Amniotic epithelial cell (primary cell): Measurements from ENCODE around the gene CSNK1D.

Experiments used
- DNase-seq: peaks from one replicate; pipeline ENCODE4 v3.0.0-alpha.2; 2010; ENCODE audit warnings: low read depth

CSNK1D gene

GRCh38 chr17:82310877-82311276 is 37.4 kb upstream of the CSNK1D start:
- no peak for DNase-seq

DNA sequence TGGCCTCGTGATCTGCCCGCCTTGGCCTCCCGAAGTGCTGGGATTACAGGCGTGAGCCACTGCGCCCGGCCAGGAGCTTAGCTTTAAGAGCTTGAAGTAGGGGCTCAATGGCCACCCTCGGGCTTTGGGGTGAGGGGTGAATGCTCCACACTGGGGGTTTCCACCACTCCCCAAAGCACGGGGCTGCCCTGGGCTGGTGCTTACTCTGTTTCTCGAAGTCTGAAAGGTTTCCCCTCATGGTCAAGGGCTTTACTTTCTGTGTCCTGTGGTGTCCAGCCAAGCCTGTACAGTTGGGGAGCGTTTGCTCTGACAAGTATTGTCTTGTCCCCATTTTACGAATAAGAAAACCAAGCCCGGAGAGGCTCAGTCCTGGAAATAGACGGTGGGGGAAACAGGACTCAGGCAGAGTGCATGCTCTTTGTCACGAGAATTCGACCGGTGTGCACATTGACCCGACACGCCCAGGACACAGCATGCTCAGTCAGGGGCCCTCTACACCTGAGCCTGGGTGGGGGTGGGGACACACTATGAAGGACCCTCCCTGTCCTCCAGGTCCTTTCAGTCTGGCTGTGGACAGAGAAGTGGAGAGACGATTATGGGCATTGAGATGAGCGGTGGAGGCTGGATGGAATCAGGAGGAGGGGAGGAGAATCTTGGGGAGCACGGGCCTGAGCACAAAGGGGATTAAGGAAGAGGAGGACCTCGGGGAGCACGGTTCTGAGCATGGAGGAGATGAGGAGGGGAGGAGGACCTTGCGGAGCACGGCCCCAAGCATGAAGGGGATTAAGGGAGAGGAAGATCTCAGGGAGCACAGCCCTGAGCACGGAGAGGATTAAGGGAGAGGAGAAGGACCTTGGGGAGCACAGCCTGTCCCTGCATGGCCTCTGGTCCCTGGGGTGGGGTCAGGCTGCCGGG is 36.4 kb upstream of the CSNK1D start:
- DNase-seq = no peak

DNA sequence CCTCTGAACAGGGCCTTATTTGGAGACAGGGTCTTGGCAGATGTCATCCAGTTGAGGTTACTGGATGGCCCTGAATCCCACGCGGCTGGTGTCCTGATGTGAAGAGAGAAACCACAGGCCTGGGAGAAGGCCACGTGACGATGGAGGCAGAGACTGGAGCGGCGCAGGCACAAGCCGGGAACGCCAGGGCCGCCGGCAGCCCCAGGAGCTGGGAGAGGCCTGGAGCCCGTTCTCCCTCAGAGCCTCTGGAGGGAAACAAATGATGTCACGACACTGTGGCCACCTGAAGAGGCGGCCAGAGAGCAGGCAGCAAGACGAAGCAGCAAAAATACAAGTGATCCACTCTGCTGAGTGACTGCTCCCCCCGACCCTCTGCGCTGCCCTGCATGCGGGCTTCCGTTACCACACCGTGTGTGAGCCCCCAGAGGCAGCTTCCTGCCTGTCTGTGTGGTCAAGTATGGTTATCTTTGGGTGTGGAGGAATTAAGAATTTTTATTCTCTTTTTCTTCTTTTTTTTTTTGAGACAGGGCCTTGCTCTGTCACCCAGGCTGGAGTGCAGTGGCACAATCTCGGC is 32.3 kb upstream of the CSNK1D start:
- no peak for DNase-seq

DNA sequence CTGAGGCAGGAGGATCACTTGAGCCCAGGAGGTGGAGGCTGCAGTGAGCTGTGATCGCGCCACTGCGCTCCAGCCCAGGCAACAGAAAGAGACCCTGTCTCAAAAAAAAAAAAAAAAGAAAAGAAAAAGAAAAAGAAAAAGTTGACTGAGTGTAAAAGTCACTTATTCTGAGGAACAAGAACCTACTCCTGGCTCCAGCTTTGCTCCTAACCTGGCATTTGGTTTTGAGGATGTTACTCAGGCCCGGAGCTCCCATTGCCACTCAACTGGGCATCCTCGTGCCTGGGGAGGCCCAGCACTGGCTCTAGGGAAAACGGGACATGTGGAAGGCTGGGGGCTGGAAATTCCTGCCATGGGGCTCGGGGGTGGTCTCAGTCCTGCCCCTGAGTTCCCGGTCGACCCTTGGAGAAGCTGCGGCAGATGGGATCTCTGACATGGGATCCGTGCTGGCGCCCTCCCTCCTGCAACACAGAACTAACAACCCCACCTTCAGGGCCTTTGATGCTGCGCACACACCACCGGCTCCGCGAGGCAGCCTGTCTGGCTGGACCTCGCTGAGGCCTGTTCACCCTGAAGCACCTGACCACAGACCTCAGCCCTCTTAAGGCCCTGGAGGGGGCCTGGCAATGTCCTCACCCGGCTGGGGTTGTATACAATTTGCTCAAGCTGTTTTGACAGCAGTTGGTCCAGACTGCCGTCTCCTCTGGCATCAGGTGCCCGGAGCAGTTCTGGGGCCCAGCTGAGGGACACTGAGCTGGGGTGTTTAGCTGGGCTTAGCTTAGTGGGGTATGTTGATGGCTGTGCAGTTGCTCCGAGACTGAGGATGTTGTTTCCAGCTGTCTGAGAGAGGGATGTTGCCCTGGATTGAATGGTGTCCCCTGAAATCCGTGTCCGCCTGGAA is 31.6 kb upstream of the CSNK1D start:
- DNase-seq = no peak

DNA sequence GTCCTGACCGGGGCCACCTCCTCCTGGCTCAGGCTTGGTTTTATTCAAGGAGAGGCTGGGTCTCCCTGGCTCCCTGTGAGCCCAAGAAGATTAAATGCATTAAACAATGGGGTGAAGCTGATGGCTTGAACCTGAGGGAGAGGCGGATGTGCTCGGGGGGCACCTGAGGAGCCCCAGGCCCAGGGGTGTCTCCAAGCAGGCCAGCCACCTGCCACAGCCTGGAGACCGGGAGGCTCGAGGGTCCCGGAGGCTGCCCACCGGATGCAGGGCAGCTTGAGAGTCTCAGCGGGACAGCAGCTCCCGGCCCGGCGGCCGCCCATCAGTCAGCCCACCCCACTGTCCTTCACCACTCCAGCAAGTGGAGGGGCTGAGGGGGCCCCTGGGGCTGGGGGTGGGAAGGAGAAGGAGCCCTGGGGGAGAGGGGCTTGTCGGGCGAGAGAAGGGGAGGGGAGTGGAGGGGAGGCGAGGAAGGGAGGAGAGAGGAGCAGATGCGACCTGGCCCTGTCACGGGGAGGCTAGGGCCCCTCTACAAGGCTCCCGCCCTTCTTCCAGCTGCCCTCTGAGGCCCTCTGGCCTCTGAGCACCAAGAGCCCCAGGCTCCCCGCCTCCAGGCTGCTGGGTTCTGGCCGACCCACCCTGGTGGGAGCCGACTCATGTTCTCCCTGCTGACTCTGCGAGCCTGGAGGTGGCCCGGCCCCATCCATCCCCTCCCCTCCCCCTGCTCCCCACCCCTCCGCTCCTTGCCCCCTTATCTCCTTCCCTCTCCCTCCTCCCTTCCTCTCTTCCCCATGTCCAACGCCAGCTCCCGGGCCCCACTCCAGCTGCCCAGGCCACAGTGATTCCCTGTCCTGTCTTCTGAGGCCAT is 30.7 kb upstream of the CSNK1D start:
- DNase-seq = peak; percentile 48

DNA sequence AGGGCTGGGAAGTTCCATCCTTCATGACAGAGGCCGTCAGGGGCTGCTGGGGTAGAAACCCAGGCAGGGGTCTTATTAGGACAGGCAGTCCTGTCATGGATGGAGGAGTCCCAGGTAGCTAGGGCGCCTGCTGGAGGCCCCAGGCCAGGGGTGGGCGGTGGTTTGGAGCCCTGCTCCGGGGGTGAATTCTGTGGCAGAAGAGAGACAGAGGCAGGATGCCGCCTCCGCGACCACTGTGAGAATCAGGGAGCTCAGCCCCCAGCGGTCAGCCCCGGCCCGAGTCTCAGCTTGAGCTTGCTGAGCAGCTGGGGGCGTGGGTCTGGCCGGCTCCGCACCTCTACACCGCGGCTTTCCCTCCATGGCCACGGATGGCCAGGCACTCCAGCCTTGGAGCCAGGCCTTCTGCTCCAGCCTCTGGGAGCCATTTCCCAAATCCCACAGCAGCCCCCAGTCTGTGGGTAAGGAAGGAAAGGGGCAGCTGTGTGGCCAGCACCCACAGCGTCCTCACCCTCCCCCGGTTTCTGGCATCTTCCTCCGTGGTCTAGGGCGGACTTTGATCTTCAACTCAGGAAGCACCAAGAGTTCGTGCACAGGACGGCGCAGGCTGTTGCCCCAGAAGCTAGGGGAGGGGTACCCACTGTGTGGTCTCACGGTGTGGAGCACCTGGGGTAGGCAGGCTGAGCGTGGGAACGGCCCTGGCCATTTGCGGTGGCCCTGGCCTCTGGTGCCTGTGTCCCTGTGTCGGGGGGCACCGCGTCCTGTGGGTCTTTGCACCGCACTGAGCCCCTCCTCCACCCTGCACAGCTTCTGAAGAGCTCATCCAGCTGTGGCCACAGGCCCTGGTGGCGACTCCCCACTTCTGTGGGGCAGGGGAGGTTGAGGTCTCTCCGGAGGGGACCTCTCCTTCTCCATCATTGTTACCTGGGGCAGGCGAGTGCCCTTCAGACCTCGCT is 29.8 kb upstream of the CSNK1D start:
- no peak for DNase-seq

DNA sequence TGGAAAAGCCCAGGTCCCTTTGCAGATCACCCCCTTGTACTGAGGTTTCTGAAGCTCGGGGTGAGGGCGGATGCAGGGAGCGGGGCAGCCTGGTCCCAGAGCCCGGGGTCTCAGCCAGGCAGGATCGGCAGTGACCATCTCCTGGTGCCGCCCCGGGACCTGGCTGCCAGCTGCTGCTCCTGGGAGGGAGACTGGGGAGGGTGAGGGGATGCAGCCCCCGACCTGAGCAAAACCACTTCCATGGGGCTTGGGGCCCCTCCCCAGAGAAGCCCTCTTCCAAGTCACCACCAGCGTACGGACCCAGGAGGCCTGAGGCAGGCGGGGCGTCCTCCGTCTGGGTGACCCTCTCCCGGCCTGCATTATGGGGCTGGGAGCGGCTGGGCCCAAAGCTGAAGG is 29.1 kb upstream of the CSNK1D start:
- no peak for DNase-seq

DNA sequence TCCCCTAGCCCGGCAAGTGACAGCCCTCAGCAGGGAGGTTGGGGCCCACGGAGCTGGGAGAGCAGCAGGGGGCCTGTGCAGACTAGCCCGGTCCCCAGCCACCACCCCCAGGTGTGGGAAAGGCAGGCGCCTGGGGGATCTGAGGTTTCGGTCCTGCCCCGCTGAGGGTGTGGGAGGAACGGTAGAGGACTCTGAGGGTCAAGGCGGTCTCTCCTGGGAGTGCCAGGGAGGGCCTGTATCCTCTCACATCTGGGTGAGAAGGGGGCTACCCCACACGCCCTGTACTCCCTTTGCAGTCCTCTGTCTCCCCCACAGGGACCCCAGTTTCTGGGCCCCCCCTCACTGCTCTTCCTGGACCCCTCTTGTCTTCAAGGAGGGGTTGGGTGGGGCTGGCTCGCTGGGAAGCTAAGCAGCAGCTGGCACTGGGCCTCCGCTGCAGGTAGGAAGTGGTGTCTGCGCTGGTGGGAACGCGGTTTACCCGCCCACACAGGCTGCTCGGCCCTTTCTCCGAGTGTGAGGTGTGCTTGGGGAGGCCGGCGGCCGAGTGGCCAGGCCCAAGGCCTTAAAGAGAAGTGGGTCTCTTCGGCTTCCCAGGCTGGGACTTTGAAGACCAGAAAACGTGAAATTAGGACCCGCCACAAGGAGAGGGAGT is 28.5 kb upstream of the CSNK1D start:
- DNase-seq = peak; percentile 31

DNA sequence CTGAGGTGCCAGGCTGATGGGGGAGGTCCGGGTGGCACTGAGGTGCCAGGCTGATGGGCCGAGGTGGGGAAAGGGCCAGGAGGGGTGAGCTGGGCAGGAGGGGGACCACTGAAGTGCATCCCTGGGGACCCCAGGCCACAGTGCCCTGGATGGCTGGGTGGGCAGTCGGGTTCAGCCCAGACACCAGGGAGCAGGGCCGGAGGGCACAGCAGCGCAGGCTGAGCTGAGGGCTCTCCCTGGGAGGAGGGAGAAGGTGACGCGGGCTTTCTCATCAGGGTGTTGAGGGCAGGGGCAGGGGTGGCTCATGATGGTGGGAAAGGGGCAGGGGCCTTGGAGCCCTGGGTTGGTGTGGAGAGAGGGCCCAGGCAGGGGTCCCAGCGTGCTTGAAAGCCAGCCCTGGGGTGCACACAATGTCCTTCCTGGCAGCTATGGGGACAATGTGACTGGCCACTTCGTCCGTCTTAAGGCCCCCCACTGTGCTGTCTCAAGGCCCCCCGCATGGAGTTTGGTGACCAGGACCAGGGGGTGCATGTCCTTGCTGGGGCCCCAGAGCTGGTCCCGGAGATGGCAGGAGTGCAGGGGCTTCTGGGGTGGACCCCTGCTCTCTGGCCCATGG is 27.9 kb upstream of the CSNK1D start:
- no peak for DNase-seq

- DNase-seq = peak; percentile 46
Measured at GRCh38 chr17:82300707-82301270, 27.3 kb upstream of the CSNK1D start.

- no peak for DNase-seq
Measured at GRCh38 chr17:82300228-82300627, 26.7 kb upstream of the CSNK1D start.

- DNase-seq = no peak
Measured at GRCh38 chr17:82299452-82299851, 26.0 kb upstream of the CSNK1D start.

DNA sequence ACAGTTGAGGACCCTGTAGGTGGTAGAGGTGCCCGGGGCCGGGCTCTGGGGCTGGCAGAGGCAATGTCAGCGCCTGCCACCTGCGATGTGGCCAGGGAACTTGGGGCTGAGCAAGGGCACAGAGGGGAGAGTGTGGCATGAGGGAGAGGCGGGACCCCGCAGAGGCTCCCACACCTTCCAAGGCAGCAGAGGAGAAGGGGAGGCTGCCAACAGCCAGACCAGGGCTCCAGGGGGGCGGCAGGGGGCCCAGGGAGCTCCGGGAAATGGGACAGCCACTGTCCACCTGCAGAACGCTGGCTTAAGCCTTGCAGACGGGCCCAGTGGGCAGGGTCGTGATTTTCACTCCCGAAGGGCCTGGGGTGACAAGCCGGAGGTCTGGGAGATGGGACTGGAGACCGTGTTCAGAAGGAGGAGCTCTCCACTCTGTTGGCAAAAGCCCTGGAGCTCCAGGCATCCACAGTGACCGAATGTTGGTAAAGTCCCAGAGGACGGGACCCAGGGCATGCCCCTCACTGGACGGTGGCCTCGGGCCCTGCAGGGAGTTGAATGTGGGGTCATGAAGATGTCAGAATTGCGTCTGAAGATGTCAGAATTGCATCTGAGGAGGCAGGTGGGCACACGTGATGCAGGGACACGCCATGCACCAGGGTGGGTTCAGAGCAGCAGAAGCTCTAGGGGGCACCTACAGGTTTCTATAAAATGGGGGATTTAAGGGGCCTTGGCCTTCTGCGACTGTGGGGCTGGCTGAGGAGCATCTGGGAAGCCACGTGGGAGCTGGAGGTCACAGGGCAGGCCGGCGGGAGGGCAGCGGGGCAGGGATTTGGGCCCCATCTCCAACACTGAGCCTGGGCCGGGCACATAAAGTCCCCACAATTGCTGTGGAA is 25.3 kb upstream of the CSNK1D start:
- no peak for DNase-seq

- peak; percentile 94 for DNase-seq
Measured at GRCh38 chr17:82297714-82298537, 24.4 kb upstream of the CSNK1D start.

DNA sequence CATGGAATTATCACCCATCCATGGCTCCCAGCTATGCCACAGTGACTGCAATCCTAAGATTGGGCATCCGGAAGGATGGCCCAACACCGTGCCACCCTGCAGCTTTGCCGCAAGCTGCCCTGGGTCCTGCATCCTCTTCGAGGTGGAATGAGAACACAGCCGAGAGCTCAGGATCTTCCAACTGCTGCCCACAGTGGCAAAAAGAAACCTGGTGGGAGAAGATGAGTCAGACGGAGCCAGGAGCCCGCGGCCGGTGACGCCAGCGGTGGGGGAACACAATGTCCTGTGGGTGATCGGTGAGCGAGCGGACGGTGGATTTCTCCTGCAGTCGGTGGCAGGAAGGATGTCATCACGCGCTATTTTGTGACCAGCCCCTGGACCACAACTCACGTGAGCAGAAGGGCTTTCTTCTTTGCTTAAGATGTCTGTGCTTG is 23.8 kb upstream of the CSNK1D start:
- DNase-seq = peak; percentile 93

GRCh38 chr17:82296511-82297279 is 23.2 kb upstream of the CSNK1D start:
- peak; percentile 62 for DNase-seq
